Measurements from ENCODE around the gene GHRHR.

DNA sequence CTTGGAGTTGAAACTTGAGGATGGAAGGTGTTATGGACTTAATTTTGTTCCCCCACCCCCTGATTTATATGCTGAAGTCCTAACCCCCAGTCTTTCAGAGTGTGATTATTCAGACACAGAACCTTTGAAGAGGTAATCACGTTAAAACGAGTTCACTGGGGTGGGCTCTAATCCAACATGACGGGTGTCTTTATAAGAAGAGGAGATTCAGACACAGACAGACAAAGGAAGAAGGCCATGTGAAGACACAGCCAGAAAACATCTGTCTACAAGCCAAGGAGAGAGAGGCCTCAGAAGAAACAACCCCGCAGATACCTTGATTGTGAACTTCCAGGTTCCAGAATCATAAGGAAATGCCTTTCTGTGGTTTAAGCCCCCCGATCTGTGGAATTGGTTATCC lies 37.0 kb downstream of the GHRHR start:
- TF ChIP-seq, protein P1, sequence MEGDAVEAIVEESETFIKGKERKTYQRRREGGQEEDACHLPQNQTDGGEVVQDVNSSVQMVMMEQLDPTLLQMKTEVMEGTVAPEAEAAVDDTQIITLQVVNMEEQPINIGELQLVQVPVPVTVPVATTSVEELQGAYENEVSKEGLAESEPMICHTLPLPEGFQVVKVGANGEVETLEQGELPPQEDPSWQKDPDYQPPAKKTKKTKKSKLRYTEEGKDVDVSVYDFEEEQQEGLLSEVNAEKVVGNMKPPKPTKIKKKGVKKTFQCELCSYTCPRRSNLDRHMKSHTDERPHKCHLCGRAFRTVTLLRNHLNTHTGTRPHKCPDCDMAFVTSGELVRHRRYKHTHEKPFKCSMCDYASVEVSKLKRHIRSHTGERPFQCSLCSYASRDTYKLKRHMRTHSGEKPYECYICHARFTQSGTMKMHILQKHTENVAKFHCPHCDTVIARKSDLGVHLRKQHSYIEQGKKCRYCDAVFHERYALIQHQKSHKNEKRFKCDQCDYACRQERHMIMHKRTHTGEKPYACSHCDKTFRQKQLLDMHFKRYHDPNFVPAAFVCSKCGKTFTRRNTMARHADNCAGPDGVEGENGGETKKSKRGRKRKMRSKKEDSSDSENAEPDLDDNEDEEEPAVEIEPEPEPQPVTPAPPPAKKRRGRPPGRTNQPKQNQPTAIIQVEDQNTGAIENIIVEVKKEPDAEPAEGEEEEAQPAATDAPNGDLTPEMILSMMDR (IDR thresholded peaks at IDR 0.05), result no peak
- TF ChIP-seq POLR2A (IDR thresholded peaks at IDR 0.05), result no peak

Measured in heart left ventricle (tissue), 13 donors.